ENCODE measurements around the gene TMEM63C. TPM values are rescaled to one million over a fixed set of nuclear protein-coding genes. Genes with fewer than 3 reads are reported as not detected.

Gene TMEM63C
- total RNA-seq, 5 donors from 2014 or later (not counting 1 experiment from before 2014, with no cell fraction given): 0.76 to 2.6 (median 1.3) TPM

- POLR2A ChIA-PET: interaction anchor here in 1 of 2 donors (0.5 kb wide), 1 partner anchor 15 kb away, joined by 7 read pairs; no protein-coding TSS in a partner anchor
- Mint-ChIP-seq H3K36me3 (no peaks in the 10 kb centered on the region), H3K27me3 (peaks cover 13% of the 10 kb centered on the region in 2 donors), H3K4me3 (no peak overlapping the region), H3K9me3 (peaks cover 0 to 3% (median 0%) of the 10 kb centered on the region in 3 donors), H3K4me1 (no peaks in the 10 kb centered on the region), H3K27ac (no peak overlapping the region)
- ATAC-seq (replicated peaks in 1 of 4) (no peak), DNase-seq (no peak)
- no peaks in the 10 kb centered on the region for H3K4me1 ChIP-seq (ENCODE audit: control insufficient read depth in 1 of 2, extremely low read depth in 1 of 2, insufficient read depth in 2 of 2, low read length in 2 of 2)
- H3K4me3 ChIP-seq (ENCODE audit: control insufficient read depth in 1 of 2, extremely low read depth in 1 of 2, low read length in 1 of 2): no peak overlapping the region
- no CpG with 5 or more reads among the region's 2 CpGs for WGBS (ENCODE audit: insufficient coverage)
- H3K27me3 ChIP-seq (replicated peaks in 1 of 2; ENCODE audit: control insufficient read depth in 2 of 2, extremely low read depth in 1 of 2, insufficient read depth in 2 of 2, low read length in 1 of 2): peaks cover 0 to 18% of the 10 kb centered on the region in 2 experiments
- no peaks in the 10 kb centered on the region for H3K36me3 ChIP-seq (ENCODE audit: control insufficient read depth in 2 of 2, extremely low read depth in 1 of 2, insufficient read depth in 1 of 2, low read length in 1 of 2)
- no peaks in the 10 kb centered on the region for H3K9me3 ChIP-seq
- CTCF ChIA-PET: no interaction called here
- no peak overlapping the region for H3K27ac ChIP-seq (ENCODE audit: low read length)
Observed at GRCh38 chr14:77206261-77206824, 24.7 kb downstream of the TMEM63C start.

DNA sequence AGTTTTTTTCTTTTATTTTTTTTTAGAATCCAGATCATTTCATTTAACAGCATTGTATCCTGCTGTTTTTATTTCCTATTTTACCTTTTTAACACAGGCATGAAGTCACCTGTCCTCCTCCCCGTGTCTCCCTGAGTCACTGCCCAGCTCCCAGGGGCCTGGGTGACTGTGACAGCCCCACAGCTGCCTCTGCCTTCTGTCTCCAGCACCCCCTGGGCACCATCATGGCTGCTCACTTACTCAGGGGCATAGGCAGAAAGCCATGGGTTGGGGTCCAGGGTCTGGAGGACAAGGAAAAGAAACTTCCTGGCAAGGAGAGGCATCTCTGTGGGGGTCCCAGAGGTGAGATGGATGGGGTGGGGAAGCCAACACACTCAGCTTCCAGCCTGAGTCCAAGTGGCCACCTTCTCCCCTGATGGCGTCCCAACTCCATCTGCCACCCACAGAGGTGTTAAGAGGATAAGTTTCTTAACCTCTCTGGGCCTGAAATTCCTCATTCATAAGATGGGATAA lies 25.3 kb downstream of the TMEM63C start:
- no peak for DNase-seq
- Mint-ChIP-seq H3K4me1 (no peaks in the 10 kb centered on the region), H3K27me3 (peaks cover 11 to 13% of the 10 kb centered on the region in 2 donors), H3K4me3 (no peak overlapping the region), H3K9me3 (peaks cover 0 to 3% (median 0%) of the 10 kb centered on the region in 3 donors), H3K36me3 (no peaks in the 10 kb centered on the region), H3K27ac (no peak overlapping the region)
- no peak overlapping the region for H3K4me3 ChIP-seq (ENCODE audit: control insufficient read depth in 1 of 2, extremely low read depth in 1 of 2, low read length in 1 of 2)
- peaks cover 0 to 12% of the 10 kb centered on the region in 2 experiments for H3K27me3 ChIP-seq (replicated peaks in 1 of 2; ENCODE audit: control insufficient read depth in 2 of 2, extremely low read depth in 1 of 2, insufficient read depth in 2 of 2, low read length in 1 of 2)
- H3K36me3 ChIP-seq (ENCODE audit: control insufficient read depth in 2 of 2, extremely low read depth in 1 of 2, insufficient read depth in 1 of 2, low read length in 1 of 2): no peaks in the 10 kb centered on the region
- POLR2A ChIA-PET: interaction anchor here in 1 of 2 donors (0.5 kb wide), 1 partner anchor 15 kb away, joined by 7 read pairs; no protein-coding TSS in a partner anchor
- no peak overlapping the region for H3K27ac ChIP-seq (ENCODE audit: low read length)
- H3K4me1 ChIP-seq (ENCODE audit: control insufficient read depth in 1 of 2, extremely low read depth in 1 of 2, insufficient read depth in 2 of 2, low read length in 2 of 2): no peaks in the 10 kb centered on the region
- CTCF ChIA-PET: no interaction called here
- WGBS (ENCODE audit: insufficient coverage): 36% methylated on average over 1 of the region's 2 CpGs
- no peak for ATAC-seq (replicated peaks in 1 of 4)
- H3K9me3 ChIP-seq: no peaks in the 10 kb centered on the region

GRCh38 chr14:77208291-77208978 lies 26.8 kb downstream of the TMEM63C start:
- ATAC-seq (replicated peaks in 1 of 4): no peak
- Histone ChIP-seq H3K27ac (ENCODE audit: low read length) (no peak overlapping the region), H3K27me3 (replicated peaks in 1 of 2; ENCODE audit: control insufficient read depth in 2 of 2, extremely low read depth in 1 of 2, insufficient read depth in 2 of 2, low read length in 1 of 2) (peaks cover 0 to 13% of the 10 kb centered on the region in 2 experiments), H3K36me3 (ENCODE audit: control insufficient read depth in 2 of 2, extremely low read depth in 1 of 2, insufficient read depth in 1 of 2, low read length in 1 of 2) (no peaks in the 10 kb centered on the region), H3K4me1 (ENCODE audit: control insufficient read depth in 1 of 2, extremely low read depth in 1 of 2, insufficient read depth in 2 of 2, low read length in 2 of 2) (peaks cover 0 to 3% of the 10 kb centered on the region in 2 experiments), H3K9me3 (no peaks in the 10 kb centered on the region), H3K4me3 (ENCODE audit: control insufficient read depth in 1 of 2, extremely low read depth in 1 of 2, low read length in 1 of 2) (no peak overlapping the region)
- Mint-ChIP-seq H3K27me3 (peaks cover 7 to 11% of the 10 kb centered on the region in 2 donors), H3K9me3 (peaks cover 0 to 3% (median 0%) of the 10 kb centered on the region in 3 donors), H3K4me1 (peaks cover 0 to 2% (median 2%) of the 10 kb centered on the region in 3 donors), H3K36me3 (no peaks in the 10 kb centered on the region), H3K27ac (no peak overlapping the region), H3K4me3 (no peak overlapping the region)
- ChIA-PET POLR2A (no interaction called here), CTCF (no interaction called here)
- 45% methylated on average over 7 of the region's 10 CpGs for WGBS (ENCODE audit: insufficient coverage)
- peak in 30 of 35 experiments; percentile 5 to 63 (median 32) for DNase-seq

DNA sequence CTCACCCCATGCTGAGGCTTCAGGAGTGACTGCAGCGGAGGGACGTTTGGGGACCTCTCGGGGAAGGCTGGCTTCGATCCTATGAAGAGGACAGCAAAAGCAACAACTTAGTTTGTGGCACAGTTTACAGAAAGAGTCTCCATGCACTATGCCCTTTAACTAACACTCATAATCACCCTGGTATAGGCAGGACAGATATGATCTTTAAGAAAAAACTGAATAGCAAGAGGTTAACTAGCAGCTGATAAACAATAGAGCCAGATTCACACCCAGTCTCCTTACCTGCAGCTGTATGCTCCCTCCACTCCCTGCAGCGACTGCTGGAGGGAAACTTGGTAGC lies 27.4 kb downstream of the TMEM63C start:
- no CpG with 5 or more reads among the region's 5 CpGs for WGBS (ENCODE audit: insufficient coverage)
- Mint-ChIP-seq H3K27ac (no peak overlapping the region), H3K4me3 (no peak overlapping the region)

GRCh38 chr14:77212097-77212870 lies 30.7 kb downstream of the TMEM63C start:
- Mint-ChIP-seq H3K4me1 (peaks cover 0 to 3% (median 2%) of the 10 kb centered on the region in 3 donors), H3K9me3 (peaks cover 0 to 3% (median 0%) of the 10 kb centered on the region in 3 donors), H3K27me3 (peaks cover 27 to 33% of the 10 kb centered on the region in 2 donors), H3K36me3 (no peaks in the 10 kb centered on the region), H3K4me3 (no peak overlapping the region), H3K27ac (no peak overlapping the region)
- ATAC-seq (replicated peaks in 1 of 4) (no peak), DNase-seq (no peak)
- Histone ChIP-seq H3K9me3 (no peaks in the 10 kb centered on the region), H3K36me3 (ENCODE audit: control insufficient read depth in 2 of 2, extremely low read depth in 1 of 2, insufficient read depth in 1 of 2, low read length in 1 of 2) (no peaks in the 10 kb centered on the region), H3K4me1 (ENCODE audit: control insufficient read depth in 1 of 2, extremely low read depth in 1 of 2, insufficient read depth in 2 of 2, low read length in 2 of 2) (peaks cover 0 to 3% of the 10 kb centered on the region in 2 experiments), H3K27me3 (replicated peaks in 1 of 2; ENCODE audit: control insufficient read depth in 2 of 2, extremely low read depth in 1 of 2, insufficient read depth in 2 of 2, low read length in 1 of 2) (peaks cover 0 to 10% of the 10 kb centered on the region in 2 experiments), H3K4me3 (ENCODE audit: control insufficient read depth in 1 of 2, extremely low read depth in 1 of 2, low read length in 1 of 2) (no peak overlapping the region), H3K27ac (ENCODE audit: low read length) (no peak overlapping the region)
- ChIA-PET CTCF (no interaction called here), POLR2A (no interaction called here)
- WGBS (ENCODE audit: insufficient coverage): no CpG with 5 or more reads among the region's 4 CpGs

More for the DNA sequence above, 27.4 kb downstream of the TMEM63C start:
- DNase-seq: no peak
- POLR2A ChIA-PET: no interaction called here
- Histone ChIP-seq H3K27me3 (replicated peaks in 1 of 2; ENCODE audit: control insufficient read depth in 2 of 2, extremely low read depth in 1 of 2, insufficient read depth in 2 of 2, low read length in 1 of 2) (peaks cover 0 to 10% of the 10 kb centered on the region in 2 experiments), H3K36me3 (ENCODE audit: control insufficient read depth in 2 of 2, extremely low read depth in 1 of 2, insufficient read depth in 1 of 2, low read length in 1 of 2) (no peaks in the 10 kb centered on the region), H3K27ac (ENCODE audit: low read length) (no peak overlapping the region), H3K4me1 (ENCODE audit: control insufficient read depth in 1 of 2, extremely low read depth in 1 of 2, insufficient read depth in 2 of 2, low read length in 2 of 2) (peaks cover 0 to 3% of the 10 kb centered on the region in 2 experiments), H3K4me3 (ENCODE audit: control insufficient read depth in 1 of 2, extremely low read depth in 1 of 2, low read length in 1 of 2) (no peak overlapping the region), H3K9me3 (no peaks in the 10 kb centered on the region)
- Mint-ChIP-seq H3K4me1 (peaks cover 0 to 3% (median 2%) of the 10 kb centered on the region in 3 donors), H3K27me3 (peaks cover 7 to 11% of the 10 kb centered on the region in 2 donors), H3K9me3 (peaks cover 0 to 3% (median 0%) of the 10 kb centered on the region in 3 donors), H3K36me3 (no peaks in the 10 kb centered on the region)
- CTCF ChIA-PET: no interaction called here
- ATAC-seq (replicated peaks in 1 of 4): no peak

Measured in T-cell (primary cell).